ENCODE measurements around the gene HCAR2.

Gene HCAR2

GRCh38 chr12:122726080-122726558, 23.0 kb upstream of the HCAR2 start:
- H3K4me3 ChIP-seq (IDR thresholded peaks at IDR 0.05; ENCODE audit: insufficient read depth, low read depth, low read length), result no peak overlapping the region
- no peak for TF ChIP-seq CTCF (conservative IDR thresholded peaks at IDR 0.05; ENCODE audit: low read depth, low read length)
- H4K20me1 ChIP-seq (ENCODE audit: insufficient read depth), result no peaks in the 10 kb centered on the region
- H3K79me2 ChIP-seq (ENCODE audit: insufficient read depth, low read depth), result no peaks in the 10 kb centered on the region
- no peak overlapping the region for H3K27ac ChIP-seq
- H3K9ac ChIP-seq, result no peak overlapping the region
- no peak overlapping the region for H3K4me2 ChIP-seq
- H2AFZ ChIP-seq (ENCODE audit: low read depth), result no peak overlapping the region
- no peaks in the 10 kb centered on the region for H3K36me3 ChIP-seq (ENCODE audit: insufficient read depth)
- H3K4me1 ChIP-seq (ENCODE audit: low read depth, poor library complexity, severe bottlenecking), result peaks cover 3% of the 10 kb centered on the region
- H3K27me3 ChIP-seq (ENCODE audit: insufficient read depth, low read depth), result no peaks in the 10 kb centered on the region

- no peaks in the 10 kb centered on the region for H3K36me3 ChIP-seq (ENCODE audit: insufficient read depth)
- H3K4me1 ChIP-seq (ENCODE audit: low read depth, poor library complexity, severe bottlenecking), result peaks cover 9% of the 10 kb centered on the region
- H3K4me2 ChIP-seq, result no peak overlapping the region
- no peak overlapping the region for H3K9ac ChIP-seq
- TF ChIP-seq CTCF (conservative IDR thresholded peaks at IDR 0.05; ENCODE audit: low read depth, low read length), result no peak
- H3K4me3 ChIP-seq (IDR thresholded peaks at IDR 0.05; ENCODE audit: insufficient read depth, low read depth, low read length), result no peak overlapping the region
- no peak overlapping the region for H3K27ac ChIP-seq
- no peaks in the 10 kb centered on the region for H3K27me3 ChIP-seq (ENCODE audit: insufficient read depth, low read depth)
- H2AFZ ChIP-seq (ENCODE audit: low read depth), result no peak overlapping the region
- no peaks in the 10 kb centered on the region for H4K20me1 ChIP-seq (ENCODE audit: insufficient read depth)
- no peaks in the 10 kb centered on the region for H3K79me2 ChIP-seq (ENCODE audit: insufficient read depth, low read depth)
Observed at GRCh38 chr12:122725452-122726079, 22.4 kb upstream of the HCAR2 start.

- H3K4me2 ChIP-seq, result no peak overlapping the region
- H3K27me3 ChIP-seq (ENCODE audit: insufficient read depth, low read depth), result no peaks in the 10 kb centered on the region
- no peak for TF ChIP-seq CTCF (conservative IDR thresholded peaks at IDR 0.05; ENCODE audit: low read depth, low read length)
- H3K79me2 ChIP-seq (ENCODE audit: insufficient read depth, low read depth), result no peaks in the 10 kb centered on the region
- H3K27ac ChIP-seq, result no peak overlapping the region
- H3K36me3 ChIP-seq (ENCODE audit: insufficient read depth), result no peaks in the 10 kb centered on the region
- no peaks in the 10 kb centered on the region for H4K20me1 ChIP-seq (ENCODE audit: insufficient read depth)
- no peak overlapping the region for H2AFZ ChIP-seq (ENCODE audit: low read depth)
- H3K4me3 ChIP-seq (IDR thresholded peaks at IDR 0.05; ENCODE audit: insufficient read depth, low read depth, low read length), result no peak overlapping the region
- H3K4me1 ChIP-seq (ENCODE audit: low read depth, poor library complexity, severe bottlenecking), result peaks cover 14% of the 10 kb centered on the region
- no peak overlapping the region for H3K9ac ChIP-seq
Observed at GRCh38 chr12:122724641-122725243, 21.6 kb upstream of the HCAR2 start.

- no peak overlapping the region for H3K27ac ChIP-seq
- TF ChIP-seq CTCF (conservative IDR thresholded peaks at IDR 0.05; ENCODE audit: low read depth, low read length), result no peak
- H2AFZ ChIP-seq (ENCODE audit: low read depth), result no peak overlapping the region
Observed at GRCh38 chr12:122722387-122722786, 19.2 kb upstream of the HCAR2 start.

More at GRCh38 chr12:122722387-122722786, 19.2 kb upstream of the HCAR2 start:
- no peak overlapping the region for H3K4me3 ChIP-seq (IDR thresholded peaks at IDR 0.05; ENCODE audit: insufficient read depth, low read depth, low read length)
- no peak overlapping the region for H3K4me2 ChIP-seq
- H3K79me2 ChIP-seq (ENCODE audit: insufficient read depth, low read depth), result no peaks in the 10 kb centered on the region
- H3K27me3 ChIP-seq (ENCODE audit: insufficient read depth, low read depth), result no peaks in the 10 kb centered on the region
- no peak overlapping the region for H3K9ac ChIP-seq
- no peaks in the 10 kb centered on the region for H4K20me1 ChIP-seq (ENCODE audit: insufficient read depth)
- H3K4me1 ChIP-seq (ENCODE audit: low read depth, poor library complexity, severe bottlenecking), result peaks cover 14% of the 10 kb centered on the region
- H3K36me3 ChIP-seq (ENCODE audit: insufficient read depth), result no peaks in the 10 kb centered on the region
